HG02610 (cell line): ENCODE measurements around the gene WBP1L.
"Not testable (repeated sequence)": the region's sequence is repeated elsewhere in the genome, so short reads cannot be mapped to it uniquely, and the experiment has no call there.

Experiments
- ATAC-seq: cut with Tn5 transposase; IDR thresholded peaks from one replicate; pipeline ENCODE4 v1.9.1; 2021; ENCODE audit warnings: mild to moderate bottlenecking, moderate library complexity; ENCODE audit not compliant: unreplicated experiment

The WBP1L gene

DNA sequence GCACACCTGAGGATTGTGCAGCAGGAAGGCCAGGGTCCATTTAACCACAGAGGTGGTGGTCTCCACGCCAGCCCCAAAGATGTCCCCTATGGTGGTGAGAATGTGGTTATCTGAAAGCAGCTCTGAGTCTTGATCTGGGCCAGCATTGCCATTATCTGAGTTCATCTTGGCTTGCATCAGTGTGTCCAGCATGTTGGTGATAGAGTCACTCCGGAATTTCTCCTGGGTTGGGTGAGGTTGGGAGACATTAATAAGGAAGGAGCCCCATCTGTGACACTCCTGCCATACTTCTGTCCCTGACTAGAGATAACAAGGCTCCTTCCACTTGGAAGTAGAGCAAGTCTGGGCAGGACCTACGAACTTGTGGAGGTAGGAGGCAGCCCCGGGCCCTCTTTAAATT, 89.2 kb downstream of the WBP1L start:
- ATAC-seq, result no peak

- ATAC-seq, result no peak
Measured at GRCh38 chr10:102834143-102834542, 90.4 kb downstream of the WBP1L start.

GRCh38 chr10:102835007-102835482, 91.3 kb downstream of the WBP1L start:
- ATAC-seq, result no peak

DNA sequence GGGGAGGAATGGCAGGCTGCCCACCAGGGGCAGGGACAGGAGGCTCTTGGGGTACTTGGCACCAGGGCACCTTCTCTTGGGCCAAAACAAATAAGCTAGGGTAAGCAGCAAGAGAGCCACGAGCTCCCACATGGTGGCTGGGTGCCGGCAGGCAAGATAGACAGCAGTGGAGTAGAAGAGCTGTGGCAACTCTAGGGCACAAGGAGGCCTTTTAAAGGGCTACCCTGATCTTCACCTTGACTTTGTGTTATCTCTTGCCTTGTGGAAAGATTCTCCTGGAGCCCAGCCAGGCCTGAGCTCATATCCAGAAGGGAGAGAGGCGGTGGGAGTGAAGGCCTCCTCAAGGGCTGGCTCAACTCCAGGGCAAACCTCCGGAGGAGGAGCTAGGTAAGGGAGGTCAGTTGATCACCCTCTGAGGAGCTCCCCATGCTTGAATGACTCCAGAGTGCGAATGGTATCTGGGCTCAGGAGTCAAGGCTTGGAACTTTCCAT, 93.5 kb downstream of the WBP1L start, which contains the start of gene CYP17A1:
TSS of gene CYP17A1 (minus strand) at position 184 of the 492 bp plus-strand sequence. CDS start at position 132, 52 bp downstream.
- ATAC-seq, result no peak

GRCh38 chr10:102838276-102838927, 94.7 kb downstream of the WBP1L start:
- not testable (repeated sequence) for ATAC-seq

GRCh38 chr10:102841827-102842345, 98.1 kb downstream of the WBP1L start:
- ATAC-seq, result no peak

GRCh38 chr10:102843139-102843538, 99.4 kb downstream of the WBP1L start:
- ATAC-seq, result not testable (repeated sequence)

- not testable (repeated sequence) for ATAC-seq
Measured at GRCh38 chr10:102844190-102844776, 100.5 kb downstream of the WBP1L start.

DNA sequence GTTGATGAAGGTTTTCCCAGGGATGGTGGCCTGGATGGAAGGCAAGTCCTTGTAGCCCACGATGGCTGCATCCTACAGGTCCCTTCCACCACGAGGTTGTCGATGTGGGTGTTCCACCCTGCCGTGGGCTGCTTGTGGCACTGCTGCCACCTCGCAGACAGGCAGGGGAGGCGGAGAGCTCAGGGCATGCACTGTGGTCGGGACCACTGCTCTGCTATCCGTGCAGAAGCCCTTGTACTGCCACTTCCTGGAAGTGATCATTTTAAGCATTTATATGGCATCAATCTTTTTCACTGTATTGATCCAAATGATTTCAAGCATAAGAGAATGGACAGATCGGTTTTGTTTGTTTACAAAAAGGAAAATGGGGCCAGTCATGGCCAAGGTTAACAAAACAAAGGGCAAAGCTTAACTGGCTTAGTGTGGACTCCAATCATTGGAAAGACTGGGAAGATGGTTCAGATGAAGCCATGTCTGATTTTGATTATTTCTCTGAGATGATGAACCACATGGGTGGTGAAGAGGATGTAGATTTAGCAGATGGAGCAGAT, 101.7 kb downstream of the WBP1L start:
- no peak for ATAC-seq

DNA sequence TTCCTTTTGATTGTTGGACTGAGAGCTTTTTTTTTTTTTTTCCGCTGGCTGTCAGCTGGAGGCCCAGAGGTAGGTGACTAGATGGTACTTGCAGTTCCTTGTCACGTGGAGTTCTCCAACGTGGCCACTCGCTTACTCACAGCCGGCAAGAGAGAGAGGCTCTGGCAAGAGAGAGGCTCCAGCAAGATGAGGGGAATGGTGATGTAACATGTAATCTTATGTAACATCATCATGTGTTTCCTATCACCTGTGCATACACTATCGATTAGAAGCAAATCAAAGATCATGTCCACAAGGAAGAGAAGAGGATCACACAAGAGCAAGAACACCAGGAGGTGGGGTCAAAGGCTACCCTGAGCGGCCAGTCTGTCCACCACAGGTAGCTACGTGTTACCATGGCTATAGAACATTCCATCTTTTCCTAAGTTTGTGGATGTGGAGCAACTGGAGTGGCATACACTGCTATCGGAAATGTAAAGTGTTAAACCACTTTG, 106.3 kb downstream of the WBP1L start:
- no peak for ATAC-seq

DNA sequence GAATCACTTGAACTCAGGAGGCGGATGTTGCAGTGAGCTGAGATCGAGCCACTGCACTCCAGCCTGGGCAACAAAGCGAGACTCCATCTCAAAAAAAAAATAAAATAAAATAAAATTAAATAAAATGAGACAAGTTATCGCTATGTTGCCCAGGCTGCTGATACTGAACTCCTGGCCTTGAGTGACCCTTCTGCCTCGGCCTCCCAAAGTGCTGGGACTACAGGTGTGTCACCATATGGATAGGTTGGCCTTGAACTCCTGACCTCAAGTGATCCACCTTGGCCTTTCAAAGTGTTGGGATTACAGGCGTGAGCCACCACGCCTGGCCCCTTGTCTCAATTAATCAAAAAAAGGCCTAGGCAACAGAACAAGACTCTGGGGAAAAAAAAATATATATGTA, 109.5 kb downstream of the WBP1L start:
- ATAC-seq, result not testable (repeated sequence)

GRCh38 chr10:102855731-102856436, 112.1 kb downstream of the WBP1L start:
- ATAC-seq, result not testable (repeated sequence)

- ATAC-seq, result no peak
Measured at GRCh38 chr10:102856758-102857424, 113.1 kb downstream of the WBP1L start.

DNA sequence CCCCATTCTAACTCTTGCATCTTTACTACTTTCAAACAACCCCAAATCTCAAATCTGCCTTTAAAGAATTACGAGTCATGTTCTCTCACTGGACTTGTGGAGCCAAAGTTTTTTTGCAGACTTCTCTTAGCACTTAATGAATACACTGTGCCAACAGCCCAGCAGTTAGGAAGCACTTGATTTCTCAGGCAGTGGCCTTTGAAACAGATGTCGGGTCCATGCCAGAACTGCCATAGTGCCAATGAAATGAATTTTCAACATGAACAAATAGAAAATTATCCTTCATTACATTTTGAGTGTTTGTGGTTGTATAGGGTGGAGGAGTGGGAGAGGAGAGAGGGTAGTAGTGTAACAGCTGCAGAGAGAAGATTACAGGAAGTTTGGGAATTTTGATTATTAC, 116.2 kb downstream of the WBP1L start:
- no peak for ATAC-seq

DNA sequence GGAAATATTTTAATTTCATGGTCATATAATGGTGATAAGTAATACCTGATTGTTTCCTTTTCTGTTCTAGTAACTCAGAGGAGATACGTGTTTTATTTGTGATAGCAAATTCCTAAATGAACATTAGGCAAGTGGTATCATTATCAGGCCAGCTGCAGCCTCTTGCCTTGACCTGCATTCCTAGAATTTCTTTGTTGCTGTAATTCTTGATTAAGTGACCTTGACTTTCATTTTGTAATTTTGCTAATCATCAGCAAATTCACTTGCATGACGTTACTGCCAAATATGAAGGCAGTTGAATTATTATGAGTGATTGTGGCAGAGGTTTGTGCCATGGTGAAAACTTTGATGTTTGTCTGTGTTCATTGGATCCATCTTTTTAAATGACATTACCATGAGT, 119.9 kb downstream of the WBP1L start:
- no peak for ATAC-seq

- no peak for ATAC-seq
Measured at GRCh38 chr10:102865620-102866019, 121.9 kb downstream of the WBP1L start.
